GM21786 (cell line): ENCODE results near the gene DSCAM.
"Not testable (repeated sequence)": the region's sequence is repeated elsewhere in the genome, so short reads cannot be mapped to it uniquely, and the experiment has no call there.

Experiments
- ATAC-seq: cut with Tn5 transposase; IDR thresholded peaks from one replicate; pipeline ENCODE4 v1.9.1; 2021; ENCODE audit not compliant: unreplicated experiment

DSCAM gene

DNA sequence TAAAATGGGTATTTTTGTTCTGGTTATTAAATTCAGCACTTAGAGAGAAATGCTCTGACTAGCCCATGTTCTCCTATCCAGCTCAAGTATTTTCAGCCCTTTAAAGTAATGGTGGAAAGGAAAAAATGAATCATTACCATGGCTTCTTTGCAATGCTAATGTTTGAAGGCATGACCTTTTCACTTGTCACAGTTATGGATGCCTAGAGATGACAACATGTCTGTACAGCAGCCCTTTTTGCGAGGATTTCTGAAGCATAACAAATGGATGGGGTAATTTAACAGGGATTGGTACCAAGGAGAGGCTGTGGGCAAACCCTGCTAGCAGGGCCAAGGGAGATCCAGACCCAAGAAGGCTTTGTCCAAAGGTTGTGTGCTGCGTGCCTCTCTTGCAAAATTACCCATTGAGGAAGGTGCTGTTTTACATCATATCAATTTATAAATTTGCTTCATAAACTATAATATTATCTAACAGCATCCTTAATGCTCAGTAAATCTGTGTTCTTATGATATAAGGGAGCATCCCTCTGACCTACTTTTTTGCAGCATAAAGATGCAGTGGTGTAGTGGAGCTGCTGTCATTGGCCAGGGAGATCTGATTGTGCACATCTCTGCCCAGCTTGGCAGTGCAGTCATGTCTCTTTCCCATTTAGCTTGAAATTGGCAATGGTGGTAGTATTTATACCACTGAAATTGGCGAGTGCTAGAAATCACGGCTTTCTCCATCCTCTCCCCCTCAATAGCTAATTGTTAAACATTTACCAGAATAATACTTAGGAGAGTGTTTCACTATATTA, 652.6 kb downstream of the DSCAM start:
- no peak for ATAC-seq

DNA sequence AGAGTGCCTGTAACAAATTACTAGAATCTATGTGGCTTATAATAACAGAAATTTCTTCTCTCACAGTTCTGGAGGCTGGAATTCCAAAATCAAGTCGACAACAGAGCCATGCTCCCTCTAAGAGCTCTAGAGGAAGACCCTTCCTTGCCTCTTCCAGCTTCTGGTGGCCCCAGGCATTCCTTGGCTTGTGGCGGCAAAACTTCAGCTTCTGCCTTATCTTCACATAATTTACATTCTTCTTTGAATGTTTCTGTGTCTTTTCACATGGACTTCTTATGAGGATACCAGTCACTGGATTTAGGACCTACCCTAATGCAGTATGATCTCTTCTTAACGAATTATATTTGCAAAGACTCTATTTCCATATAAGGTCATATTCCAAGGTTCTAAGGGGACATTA, 655.3 kb downstream of the DSCAM start:
- no peak for ATAC-seq

DNA sequence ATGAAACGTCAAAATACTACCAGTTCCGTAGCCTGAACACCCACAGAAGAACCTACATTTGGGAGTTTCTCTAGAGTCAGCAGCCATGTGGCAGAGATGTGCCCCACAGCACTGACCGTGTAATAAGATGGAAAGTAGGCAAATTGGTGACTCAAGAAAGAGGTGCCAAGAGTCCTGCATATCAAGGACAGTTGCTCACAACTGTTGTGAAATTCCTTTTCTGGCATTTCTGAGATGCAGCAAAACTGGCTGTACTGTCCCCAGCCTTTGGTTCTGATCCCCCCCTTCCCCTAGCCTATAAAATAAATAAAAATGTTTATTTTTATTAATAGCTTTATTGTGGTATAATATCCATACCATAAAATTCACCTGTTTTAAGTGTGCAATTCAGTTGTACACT, 655.8 kb downstream of the DSCAM start:
- ATAC-seq, result no peak

DNA sequence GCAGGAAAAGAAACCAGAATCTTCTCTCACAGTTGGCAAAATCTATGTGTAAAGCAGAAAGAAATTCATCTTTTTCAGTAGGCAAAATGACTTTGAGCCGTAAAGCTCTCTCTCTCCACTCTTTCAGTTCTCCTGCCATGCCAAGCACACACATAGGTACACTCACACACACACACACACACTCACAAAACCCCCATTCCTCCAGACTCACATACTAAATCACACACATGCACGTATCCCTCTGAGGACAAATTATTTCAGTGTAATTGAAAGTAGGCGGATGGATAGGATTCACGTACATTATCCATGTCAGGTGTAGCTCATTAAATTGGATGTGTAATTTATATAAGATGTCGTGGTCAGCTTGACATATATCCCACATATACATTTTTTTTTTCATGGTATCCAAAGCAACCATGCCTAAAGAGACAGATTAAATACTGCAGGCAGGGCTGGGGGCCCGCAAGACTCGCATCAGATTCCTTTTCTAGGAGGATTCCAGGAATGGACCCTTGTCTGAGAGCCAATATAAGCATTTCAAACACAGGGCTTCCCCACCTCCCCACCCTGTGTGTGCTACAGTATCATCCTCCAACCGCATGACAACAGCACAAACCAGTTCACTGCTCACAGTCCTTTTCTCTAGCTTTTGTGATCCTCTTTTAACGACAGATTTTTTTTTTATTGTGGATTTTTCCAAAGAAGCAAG, 658.9 kb downstream of the DSCAM start:
- no peak for ATAC-seq

DNA sequence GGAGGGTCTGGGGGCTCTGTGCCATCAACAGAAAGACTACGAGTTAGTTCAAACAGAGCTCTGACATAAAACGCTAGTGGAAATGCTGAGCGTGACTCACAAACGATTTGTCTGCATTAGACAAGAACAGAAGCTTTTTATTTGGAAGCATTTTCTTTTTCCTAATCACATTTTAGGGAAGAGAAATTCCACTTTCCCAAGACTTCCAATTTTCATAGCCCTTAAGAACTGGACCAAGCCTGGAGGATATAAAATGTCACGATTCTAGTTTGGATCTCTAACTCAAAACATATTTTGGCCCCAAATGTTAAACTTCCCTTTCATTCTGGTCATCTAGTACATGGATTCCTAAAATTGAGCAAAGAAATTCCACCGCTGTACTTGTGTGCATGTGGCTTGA, 659.7 kb downstream of the DSCAM start:
- ATAC-seq, result no peak

DNA sequence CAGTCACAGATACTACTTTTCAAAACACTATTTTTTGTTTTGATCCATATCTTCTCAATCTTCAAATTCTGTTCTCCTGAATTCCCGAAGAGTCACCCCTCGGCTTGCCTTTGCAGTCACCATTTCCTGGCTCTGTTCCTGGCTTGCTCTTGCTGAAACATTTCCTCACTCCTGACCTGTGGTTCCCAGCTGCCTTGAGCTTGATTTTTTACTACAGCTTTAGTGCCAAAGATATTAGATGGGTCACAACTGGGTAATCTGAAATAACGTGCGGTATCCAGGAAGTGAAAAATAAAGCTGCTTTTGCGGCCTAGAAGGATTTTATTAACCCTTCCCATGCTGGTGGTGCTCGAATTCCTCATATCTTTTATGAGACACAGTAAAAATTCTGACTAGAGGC, 660.9 kb downstream of the DSCAM start:
- ATAC-seq, result no peak

DNA sequence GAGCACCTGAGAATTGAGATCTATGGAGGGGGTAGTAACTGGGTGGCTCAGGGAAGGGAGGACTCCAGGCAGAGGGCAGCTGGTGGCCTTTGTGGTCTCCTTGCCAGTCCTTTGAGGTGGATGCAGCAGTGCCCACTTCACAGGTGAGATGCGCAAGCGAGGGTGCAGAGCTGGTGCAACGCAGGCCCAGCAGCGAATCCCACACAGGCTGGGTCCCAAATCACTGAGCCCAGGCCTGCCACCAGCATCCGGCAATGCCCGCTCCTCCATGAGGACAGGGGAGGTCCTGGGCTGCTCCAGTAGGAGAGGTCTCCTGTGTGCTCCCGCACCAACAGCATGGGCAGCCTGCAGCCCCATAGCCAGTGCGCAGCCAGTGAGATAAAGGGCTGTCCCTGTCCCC, 661.8 kb downstream of the DSCAM start:
- no peak for ATAC-seq

DNA sequence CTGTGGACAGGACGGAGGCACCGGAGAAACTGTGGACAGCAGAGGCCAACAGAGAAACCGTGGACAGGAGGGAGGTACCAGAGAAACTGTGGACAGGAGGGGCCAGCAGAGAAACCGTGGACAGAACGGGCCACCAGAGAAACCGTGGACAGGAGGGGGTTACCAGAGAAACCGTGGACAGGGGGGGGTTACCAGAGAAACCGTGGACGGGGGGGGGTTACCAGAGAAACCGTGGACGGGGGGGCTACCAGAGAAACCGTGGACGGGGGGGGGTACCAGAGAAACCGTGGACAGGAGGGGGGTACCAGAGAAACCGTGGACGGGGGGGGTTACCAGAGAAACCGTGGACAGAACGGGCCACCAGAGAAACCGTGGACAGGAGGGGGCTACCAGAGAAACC, 664.5 kb downstream of the DSCAM start:
- not testable (repeated sequence) for ATAC-seq

DNA sequence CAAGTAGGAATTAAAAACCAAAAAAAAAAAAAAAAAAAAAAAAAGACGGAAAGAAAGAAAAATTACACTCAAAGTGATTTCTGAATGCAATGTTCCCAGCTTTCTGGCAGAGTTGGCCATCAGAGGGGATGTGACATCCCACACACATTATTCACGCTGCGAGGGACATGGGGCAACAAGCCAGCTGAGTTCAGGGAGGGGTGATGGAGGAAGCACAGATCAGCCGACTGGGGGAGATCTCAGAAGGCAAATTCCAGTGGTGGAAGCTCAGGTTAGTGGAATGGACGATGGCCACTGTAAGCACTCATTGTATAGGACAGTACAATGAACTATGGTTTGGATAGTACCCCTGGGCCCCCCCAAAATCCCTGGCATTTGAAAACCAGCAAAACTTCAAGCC, 667.8 kb downstream of the DSCAM start:
- no peak for ATAC-seq

DNA sequence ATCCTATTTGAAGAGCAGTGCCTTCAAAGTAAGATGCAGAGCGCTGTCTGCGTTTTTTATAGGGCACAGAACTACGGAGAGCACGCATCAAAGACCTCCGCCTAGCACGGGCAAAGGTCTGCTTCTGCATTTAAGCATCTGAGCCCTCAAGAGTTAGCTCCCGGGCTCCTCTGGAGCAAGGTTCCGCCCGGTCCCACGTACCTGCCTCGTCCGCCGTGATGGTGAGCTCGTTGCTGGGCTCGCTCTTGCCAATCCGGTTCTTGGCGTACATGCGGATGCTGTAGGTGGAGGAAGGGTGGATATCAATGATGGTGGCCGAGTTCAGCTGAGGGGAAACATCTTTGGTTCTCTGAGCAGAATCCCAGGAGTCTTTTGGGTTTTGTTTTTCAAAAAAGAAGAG, 668.2 kb downstream of the DSCAM start:
- ATAC-seq, result no peak

DNA sequence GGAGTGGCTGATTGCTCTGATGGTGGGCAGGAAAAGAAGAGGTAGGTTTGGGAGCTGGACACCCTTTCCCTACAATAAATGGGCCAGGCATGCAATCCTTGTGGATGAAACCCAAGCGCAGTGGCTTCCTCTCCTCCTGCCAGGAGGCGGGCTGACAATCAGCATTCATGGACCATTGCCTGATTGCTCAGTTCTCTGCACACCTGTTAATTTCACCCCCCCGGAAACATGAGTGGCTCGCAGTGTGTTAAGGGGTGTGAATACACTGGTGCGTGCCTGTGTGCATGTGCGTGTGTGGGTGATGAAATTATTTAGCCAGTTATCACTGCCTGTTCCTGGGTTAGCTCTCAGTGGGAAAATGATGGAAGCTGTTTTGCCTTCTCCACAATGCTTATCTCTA, 669.0 kb downstream of the DSCAM start:
- no peak for ATAC-seq

DNA sequence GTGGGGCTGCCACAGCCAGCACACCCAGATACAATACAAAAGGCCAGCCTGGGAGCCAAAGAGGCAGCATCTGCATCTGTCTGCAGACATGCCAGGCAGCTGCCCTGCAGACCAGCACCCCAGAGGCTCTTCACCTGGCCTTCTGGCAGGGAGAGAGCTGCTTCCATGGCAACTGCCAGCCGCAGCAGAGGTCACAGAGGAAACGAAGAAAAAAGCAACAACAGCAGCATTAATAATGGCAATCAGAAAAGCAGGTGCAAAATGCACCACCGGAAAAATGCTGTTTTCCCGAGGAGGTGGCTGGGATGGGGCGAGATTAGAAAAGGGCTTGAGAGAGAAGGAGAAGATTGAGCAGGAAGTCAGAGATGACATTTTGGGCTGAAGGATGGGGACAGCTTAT, 670.2 kb downstream of the DSCAM start:
- no peak for ATAC-seq

DNA sequence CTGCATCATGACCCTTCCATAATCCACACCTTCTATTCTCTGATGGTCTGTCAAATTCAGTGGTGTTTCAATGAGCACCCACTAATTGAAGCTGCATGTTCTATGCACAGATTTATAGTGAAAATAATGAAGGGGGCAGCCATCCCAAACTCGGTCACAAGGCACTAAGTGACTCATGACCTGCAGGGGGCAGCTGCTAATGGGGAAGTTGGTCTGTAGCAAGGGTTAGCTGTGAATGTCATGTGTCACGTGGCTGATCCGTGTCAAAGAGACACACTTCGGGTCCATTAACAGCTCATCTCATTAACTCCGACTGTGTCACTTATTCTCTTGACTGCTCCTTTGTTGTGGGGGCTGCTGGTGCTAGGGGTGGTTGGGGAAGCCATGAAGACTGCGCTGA, 673.1 kb downstream of the DSCAM start:
- ATAC-seq, result no peak

DNA sequence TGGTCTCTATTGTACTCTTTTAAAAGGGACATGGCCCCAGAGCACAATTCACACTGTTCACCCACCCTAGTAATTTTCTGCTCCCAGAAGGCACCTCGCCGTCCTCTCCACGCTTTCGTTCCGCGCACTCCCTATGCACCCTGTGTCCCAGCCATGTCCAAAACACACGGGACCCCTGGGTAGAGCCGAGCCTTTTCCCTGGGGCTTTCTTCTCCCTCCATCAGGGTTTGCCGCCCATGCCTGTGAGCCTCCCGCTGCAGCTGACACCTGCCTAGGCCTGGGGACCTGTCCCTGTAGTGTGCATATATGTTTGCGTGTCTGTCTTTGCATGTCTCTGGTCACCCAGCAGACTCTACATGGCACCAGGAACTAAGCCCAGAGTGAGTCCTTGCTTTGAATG, 677.0 kb downstream of the DSCAM start:
- no peak for ATAC-seq

DNA sequence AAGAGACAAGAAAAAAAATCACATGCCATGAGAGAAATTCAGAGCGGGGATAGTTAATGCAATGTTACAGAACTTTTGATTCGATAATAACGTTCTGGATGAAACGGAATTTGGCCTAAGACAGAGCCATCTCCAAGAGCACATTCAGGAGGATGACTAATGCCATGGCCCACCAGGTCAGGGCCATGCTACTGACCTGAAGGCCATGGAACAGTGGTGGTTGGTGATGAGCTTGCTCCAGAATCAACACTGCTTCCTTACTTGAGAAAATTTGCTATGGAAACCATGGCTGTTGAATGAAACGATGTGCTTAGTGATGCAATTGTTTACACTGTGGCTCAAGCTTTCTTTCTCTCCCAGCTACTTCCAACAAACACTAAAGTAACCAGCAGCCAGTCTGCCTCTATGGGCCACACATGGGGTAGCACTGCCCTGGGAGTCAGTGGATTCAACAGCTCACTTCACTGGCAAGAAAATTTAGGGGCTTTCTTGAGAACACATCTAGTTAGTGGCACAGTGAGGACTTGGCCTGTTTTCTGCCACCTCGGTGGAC, 680.6 kb downstream of the DSCAM start:
- no peak for ATAC-seq

DNA sequence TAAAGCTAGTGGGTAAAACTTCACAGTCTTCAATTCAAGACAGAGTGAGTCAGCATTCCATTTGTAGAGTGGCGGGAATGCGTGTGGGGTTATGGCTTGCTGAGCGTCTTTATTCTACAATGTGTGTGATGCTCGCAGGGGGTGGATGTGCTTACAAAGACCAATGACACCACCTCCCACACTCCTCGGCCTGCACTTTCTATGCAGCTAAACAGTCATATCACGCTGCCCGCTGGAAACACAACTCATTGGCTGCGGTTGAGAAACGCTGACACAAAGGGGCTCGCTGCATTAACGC, 681.2 kb downstream of the DSCAM start:
- ATAC-seq, result no peak

DNA sequence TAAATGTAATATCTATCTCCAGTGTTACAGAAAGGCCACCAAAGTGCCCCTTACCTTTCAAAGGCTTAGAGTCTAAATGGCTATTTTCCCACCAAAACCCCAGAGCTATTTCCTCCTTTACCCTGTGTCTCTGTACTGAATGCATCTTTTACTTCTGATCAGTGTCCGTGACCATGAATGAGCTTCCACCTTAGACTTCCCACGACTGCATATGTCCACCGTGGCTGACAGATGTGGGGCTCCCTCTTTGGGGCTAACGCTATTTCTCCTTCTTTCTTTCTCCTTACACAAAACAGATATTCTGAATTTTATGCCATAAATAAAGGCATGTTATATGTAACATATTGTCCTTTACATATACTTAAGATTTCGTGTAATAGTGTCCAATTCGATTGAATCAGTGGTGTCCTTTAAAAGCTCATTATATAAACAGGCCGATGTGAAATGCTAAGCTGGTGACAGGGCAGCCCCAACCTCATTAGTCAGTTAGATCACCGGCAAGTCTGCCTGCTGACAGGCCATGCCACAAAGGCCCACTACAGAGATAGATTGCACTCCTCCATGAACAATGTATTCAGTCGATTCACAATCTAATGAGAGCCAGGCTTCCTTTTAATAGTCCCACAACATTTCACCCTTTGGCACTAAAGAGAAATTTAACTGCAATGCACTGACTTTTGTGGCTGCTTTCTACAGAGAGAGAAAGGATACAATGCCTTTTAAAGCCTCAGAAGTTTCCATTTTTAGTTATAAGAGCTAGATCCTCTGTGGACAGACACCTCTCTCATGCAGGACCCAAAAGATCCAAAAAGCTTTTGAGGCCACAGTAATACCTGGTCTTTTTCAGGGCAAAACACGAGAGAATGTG, 681.8 kb downstream of the DSCAM start:
- no peak for ATAC-seq

DNA sequence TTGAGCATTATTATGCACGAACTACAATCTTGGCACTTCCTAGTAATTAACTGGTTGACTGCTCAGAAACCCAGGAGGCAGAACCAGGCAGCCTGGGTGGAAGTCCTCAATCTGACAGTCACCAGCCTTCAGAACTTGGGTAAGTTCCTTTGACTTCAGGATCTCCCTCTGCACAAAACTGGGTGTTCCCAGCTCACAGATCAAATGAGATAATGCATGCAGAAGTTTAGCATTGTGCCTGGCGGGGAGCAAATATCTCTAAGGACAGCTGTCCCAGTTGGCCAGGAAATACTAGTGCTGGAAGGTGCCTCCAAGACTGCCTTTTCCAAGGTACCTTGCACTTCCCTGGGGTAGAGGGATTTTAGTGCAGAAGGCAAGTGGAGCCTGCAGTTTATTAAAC, 684.9 kb downstream of the DSCAM start:
- no peak for ATAC-seq

DNA sequence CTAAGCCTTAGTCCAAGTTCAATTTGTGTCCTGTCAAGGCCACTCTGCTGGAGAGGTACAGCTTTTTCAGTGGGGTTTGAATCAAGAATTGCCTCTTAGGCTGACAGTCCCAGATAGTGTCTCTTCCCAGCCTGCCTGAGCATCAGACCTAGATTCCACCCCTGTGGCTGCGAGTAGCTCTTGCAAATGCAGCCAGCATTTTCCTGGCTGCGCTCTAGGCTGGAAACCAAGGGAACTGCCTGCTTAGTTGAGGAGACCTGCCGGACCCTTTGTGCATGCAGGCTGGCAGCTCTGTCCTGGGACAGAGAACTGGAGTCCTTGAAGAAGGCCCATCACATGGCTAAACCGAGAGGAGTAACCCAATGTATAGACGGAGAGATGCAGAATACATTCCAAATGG, 686.0 kb downstream of the DSCAM start:
- ATAC-seq, result no peak

DNA sequence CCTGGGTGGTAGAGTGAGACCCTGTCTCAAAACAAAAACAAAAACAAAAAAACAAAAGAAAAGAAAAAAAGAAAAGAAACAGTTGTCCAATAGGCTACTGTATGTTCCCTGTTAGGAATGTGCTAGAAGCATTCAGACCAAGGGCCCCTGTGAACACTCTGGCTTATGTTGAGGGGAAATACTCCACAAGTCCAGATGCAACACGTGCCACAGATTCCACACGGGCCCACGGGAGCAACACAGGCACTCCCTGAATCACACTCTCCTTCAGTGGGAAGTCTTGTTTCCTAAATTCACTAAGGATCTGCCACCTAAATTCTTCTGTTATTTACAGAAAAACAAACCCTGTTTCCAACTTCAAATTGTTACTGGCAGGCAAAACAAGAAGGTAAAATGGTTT, 688.6 kb downstream of the DSCAM start:
- ATAC-seq, result no peak

DNA sequence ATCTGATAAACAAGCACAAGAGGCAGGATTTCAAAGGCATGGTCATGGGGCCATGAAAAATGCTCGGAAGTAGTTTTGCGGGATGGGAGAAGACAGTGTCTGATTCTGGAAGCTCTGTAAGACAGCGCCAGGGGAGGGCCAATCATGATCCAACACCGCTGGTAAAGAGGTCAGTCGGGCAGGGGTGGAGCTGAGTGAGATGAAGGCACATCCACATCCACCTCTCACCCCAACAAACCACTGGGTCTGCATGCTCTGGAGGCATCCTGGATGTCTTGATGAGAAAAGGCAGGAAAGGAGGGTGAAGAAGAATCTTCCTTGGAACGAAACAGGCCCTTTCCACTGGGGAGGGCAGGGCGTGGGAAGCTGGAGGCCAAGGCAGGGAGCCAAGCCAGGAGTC, 691.4 kb downstream of the DSCAM start:
- no peak for ATAC-seq

DNA sequence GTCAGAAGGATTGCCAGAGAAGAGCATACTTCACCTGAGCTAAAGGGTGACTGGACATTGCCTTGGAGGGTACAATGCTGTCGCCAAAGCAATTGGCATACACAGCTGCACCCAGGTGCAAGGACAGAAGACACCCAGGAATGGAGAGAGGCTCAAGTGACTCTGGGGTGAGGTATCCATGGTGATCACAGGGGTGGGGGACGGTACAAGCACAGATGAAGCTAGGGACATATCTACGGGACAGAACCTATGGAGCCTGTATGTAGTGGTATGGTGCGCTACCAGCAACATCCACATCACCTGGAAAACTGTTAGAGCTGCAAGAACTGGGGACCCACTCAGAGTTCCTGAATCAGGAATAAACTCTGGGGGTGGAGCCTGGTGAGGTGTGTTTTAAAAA, 693.6 kb downstream of the DSCAM start:
- ATAC-seq, result no peak
